ENCODE data around the gene FAM89B.
A peak's percentile ranks its signal among the peaks of the same experiment; 100 is the strongest.

The FAM89B gene

DNA sequence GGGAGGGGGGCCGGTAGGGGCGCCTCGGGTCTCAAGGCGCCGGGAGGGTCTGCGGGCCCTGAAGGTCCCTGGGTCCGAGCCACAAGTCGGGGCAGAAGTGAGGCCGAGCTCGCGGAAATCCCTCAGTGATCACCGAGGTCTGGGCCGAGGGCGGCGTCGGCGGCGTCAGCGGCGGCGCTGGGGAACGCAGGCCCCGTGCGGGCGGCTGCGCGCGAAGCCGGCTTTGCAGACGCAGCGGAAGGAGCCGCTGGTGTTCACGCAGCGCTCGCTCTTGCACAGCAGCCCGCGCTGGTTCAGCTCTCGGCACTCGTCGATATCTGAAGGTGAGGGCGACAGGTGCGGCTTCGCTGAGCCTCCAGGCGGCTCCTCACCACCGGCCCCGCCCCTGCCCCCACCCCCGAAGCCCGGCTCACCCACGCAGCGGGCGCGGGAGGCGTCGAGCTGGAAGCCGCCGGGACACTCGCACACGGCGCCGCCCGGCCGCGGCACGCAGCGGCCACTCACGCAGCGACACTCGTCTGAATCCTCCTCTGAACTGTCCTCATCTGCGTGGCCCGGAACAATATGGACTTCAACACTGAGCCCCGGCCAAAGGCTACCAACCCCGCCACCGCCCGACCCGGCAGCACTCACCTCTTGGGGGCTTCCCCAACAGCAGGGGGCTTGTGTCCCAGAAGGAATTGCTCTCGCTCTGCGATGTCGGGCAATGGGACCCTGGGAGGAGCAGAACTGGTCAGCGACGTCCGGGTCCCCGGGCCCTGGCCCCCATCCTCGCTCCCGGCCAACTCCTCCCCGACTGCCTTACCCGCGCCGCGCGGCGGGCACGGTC lies 33.2 kb upstream of the FAM89B start:
- no peak for TF ChIP-seq POLR2A (IDR thresholded peaks at IDR 0.05; ENCODE audit: extremely low read depth, insufficient read length)
- TF ChIP-seq, protein P1, sequence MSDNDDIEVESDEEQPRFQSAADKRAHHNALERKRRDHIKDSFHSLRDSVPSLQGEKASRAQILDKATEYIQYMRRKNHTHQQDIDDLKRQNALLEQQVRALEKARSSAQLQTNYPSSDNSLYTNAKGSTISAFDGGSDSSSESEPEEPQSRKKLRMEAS (IDR thresholded peaks at IDR 0.05; ENCODE audit: low read depth, low read length): no peak
- TF ChIP-seq, protein P2, sequence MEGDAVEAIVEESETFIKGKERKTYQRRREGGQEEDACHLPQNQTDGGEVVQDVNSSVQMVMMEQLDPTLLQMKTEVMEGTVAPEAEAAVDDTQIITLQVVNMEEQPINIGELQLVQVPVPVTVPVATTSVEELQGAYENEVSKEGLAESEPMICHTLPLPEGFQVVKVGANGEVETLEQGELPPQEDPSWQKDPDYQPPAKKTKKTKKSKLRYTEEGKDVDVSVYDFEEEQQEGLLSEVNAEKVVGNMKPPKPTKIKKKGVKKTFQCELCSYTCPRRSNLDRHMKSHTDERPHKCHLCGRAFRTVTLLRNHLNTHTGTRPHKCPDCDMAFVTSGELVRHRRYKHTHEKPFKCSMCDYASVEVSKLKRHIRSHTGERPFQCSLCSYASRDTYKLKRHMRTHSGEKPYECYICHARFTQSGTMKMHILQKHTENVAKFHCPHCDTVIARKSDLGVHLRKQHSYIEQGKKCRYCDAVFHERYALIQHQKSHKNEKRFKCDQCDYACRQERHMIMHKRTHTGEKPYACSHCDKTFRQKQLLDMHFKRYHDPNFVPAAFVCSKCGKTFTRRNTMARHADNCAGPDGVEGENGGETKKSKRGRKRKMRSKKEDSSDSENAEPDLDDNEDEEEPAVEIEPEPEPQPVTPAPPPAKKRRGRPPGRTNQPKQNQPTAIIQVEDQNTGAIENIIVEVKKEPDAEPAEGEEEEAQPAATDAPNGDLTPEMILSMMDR (IDR thresholded peaks at IDR 0.05; ENCODE audit: low read depth, low read length): no peak
- no peak for TF ChIP-seq MYC (IDR thresholded peaks at IDR 0.05; ENCODE audit: low read depth, low read length)
- no peak for DNase-seq (ENCODE audit: low read depth)
- H3K4me3 ChIP-seq (ENCODE audit: low read depth, low read length): no peak overlapping the region

DNA sequence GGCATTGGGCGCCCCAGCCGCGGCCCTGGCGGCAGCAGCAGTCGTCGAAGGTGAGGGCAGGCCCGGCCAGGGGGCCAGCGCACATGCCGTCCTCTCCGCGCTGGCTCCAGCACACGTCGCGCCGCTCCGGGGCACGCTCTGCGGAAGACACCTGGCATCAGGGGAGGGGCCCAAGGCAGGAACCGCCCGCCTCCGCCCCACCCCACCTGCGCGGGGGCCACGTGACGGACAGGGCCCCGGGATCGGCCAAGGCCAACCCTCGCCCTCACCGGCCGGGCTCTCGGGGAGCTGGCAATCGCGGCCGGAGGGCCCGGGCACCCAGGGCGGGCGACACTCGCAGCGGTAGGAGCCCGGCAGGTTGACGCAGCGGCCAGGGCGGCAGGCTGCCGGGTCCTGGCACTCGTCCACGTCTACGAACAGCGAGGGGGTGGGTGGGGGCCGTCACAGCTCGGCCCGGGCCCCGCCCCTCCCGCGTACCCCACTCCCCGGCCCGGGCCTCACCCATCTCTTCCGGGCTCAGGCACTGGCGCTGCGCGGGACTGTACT lies 32.5 kb upstream of the FAM89B start:
- H3K4me3 ChIP-seq (ENCODE audit: low read depth, low read length): peak overlapping the region; percentile 64
- TF ChIP-seq, protein P1 (IDR thresholded peaks at IDR 0.05; ENCODE audit: low read depth, low read length): no peak
- TF ChIP-seq, protein P2 (IDR thresholded peaks at IDR 0.05; ENCODE audit: low read depth, low read length): no peak
- no peak for TF ChIP-seq MYC (IDR thresholded peaks at IDR 0.05; ENCODE audit: low read depth, low read length)
- no peak for DNase-seq (ENCODE audit: low read depth)

DNA sequence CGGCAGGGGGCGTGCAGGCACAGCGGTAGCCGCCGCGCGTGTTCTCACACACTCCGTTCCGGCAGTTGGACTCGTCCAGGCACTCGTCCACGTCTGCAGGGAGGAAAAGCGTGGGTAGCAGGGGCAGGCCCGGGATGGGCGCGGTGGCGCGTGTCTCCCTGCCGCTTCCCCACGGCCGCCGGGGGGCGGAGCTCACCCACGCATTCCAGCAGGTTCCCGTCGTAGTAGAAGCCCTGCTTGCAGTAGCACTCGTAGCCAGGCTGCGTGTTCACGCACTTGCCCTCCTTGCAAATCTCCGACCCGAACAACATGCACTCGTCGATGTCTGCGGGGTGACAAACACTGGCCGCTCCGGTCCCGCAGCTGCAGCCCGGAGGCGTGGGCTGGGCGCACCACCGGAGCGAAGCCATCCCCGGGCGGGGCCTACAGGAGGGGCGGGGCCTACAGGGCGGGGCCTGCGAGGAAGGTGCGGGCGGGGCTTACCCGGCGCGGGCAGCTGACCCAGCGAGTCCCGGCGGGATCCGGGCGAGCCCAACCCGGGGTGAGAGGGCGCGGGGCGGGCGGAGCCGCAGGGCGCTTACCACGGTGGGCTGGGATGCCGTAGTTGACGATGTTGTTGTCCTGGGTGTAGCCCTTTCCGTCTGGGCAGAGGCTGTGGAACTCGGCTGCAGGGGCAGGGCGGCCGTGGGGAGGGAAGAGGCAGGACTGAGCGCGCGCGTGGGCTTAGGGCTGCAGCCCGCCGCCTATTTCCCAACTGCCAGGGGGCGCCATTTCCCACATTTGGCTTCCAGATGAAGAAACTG lies 31.8 kb upstream of the FAM89B start:
- peak overlapping the region; percentile 64 for H3K4me3 ChIP-seq (ENCODE audit: low read depth, low read length)
- DNase-seq (ENCODE audit: low read depth): peak; percentile 91
- TF ChIP-seq, protein P2 (IDR thresholded peaks at IDR 0.05; ENCODE audit: low read depth, low read length): peak; percentile 72
- TF ChIP-seq, protein P1 (IDR thresholded peaks at IDR 0.05; ENCODE audit: low read depth, low read length): peak; percentile 50; the same call in 1 of the 2 replicates
- TF ChIP-seq MYC (IDR thresholded peaks at IDR 0.05; ENCODE audit: low read depth, low read length): peak; percentile 42; the same call in 1 of the 2 replicates
- TF ChIP-seq POLR2A (IDR thresholded peaks at IDR 0.05; ENCODE audit: extremely low read depth, insufficient read length): no peak

DNA sequence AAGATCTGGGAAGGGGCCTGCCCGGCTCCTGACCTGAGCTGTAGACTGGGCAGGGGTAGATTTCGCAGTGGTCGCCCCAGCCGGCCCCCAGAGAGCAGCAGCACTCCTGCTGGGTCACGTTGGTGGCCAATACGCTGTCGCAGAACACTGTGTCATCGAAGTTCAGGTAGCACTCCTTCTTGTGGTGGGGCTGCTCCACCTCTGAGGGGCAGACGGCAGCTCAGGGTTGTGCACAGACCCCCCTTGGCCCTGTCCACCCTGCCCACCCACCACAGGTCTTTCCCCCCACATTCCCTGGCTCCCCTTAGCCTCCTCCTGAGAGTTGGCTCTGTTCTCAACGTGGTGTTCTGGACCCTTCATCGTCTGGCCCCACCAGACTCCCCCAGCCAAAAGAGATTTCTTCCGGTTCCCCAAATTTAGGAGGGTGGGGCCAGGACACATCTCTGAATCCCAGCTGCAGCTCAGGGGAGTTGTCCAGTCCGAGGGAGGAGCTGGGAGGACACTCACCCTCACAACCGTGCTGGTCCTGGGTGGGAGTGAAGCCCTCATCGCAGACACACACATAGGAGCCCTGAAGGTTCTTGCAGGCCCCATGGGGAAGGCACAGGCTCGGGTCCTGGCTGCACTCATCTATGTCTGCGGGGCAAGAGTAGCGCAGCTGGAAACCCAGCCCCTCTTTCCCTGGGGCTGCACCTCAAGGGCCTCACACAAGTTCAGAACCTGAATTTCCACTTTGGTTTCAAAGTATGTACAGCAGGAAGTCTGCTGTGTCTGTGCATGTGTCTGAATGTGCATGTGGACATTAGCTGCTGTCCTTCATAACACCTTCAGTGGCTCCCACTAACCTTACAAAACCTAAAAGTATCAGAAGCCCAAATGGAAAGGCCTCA lies 31.0 kb upstream of the FAM89B start:
- DNase-seq (ENCODE audit: low read depth): no peak
- H3K4me3 ChIP-seq (ENCODE audit: low read depth, low read length): peak overlapping the region; percentile 52
- TF ChIP-seq, protein P1 (IDR thresholded peaks at IDR 0.05; ENCODE audit: low read depth, low read length): no peak
- TF ChIP-seq POLR2A (IDR thresholded peaks at IDR 0.05; ENCODE audit: extremely low read depth, insufficient read length): no peak
- no peak for TF ChIP-seq MYC (IDR thresholded peaks at IDR 0.05; ENCODE audit: low read depth, low read length)
- TF ChIP-seq, protein P2 (IDR thresholded peaks at IDR 0.05; ENCODE audit: low read depth, low read length): no peak

Measured in NB4 (cell line).